SK-N-SH treated with all-trans-retinoic acid at 6 μM for 48 hours (cell line): Measurements from ENCODE around the gene MAML3.

Experiments
- ATAC-seq: fragments of 200-7000 bp; cut with Tn5 transposase; 3 replicates; pipeline ENCODE4 v1.9.1; 2020; ENCODE audit warnings: mild to moderate bottlenecking, moderate library complexity
- ARNTL ChIP-seq: fragments of 450-650 bp; formaldehyde crosslinking; IDR thresholded peaks from 2 replicates; pipeline ENCODE4 v1.5.0; 2020; ENCODE audit warnings: low read depth, mild to moderate bottlenecking, moderate library complexity, borderline replicate concordance
- BACH2 ChIP-seq: fragments of 250-450 bp; sonication (Bioruptor Pico); IDR thresholded peaks from 2 replicates; pipeline ENCODE4 v1.9.0; 2021; ENCODE audit warnings: mild to moderate bottlenecking, borderline replicate concordance
- CREB5 ChIP-seq: fragments of 250-450 bp; sonication (Bioruptor Pico); IDR thresholded peaks from 2 replicates; pipeline ENCODE4 v1.5.1; 2020; ENCODE audit warnings: low read depth, mild to moderate bottlenecking, moderate library complexity
- CSDC2 ChIP-seq: fragments of 250-450 bp; sonication (Bioruptor Pico); IDR thresholded peaks from 2 replicates; pipeline ENCODE4 v1.5.0; 2020; ENCODE audit warnings: mild to moderate bottlenecking, moderate library complexity
- CSRNP3 ChIP-seq: fragments of 250-450 bp; sonication (Bioruptor Pico); IDR thresholded peaks from 2 replicates; pipeline ENCODE4 v1.5.1; 2021; ENCODE audit warnings: mild to moderate bottlenecking, moderate library complexity
- ESRRG ChIP-seq: fragments of 250-450 bp; sonication (Bioruptor Pico); IDR thresholded peaks from 2 replicates; pipeline ENCODE4 v1.6.1; 2021; ENCODE audit warnings: mild to moderate bottlenecking
- ISL1 ChIP-seq: fragments of 250-450 bp; sonication (Bioruptor Pico); IDR thresholded peaks from 2 replicates; pipeline ENCODE4 v2.1.2; 2022; ENCODE audit warnings: mild to moderate bottlenecking, moderate library complexity
- OSR1 ChIP-seq: fragments of 250-450 bp; sonication (Bioruptor Pico); IDR thresholded peaks from 2 replicates; pipeline ENCODE4 v1.8.0; 2022; ENCODE audit warnings: moderate library complexity, mild to moderate bottlenecking, inconsistent platforms
- PATZ1 ChIP-seq: fragments of 250-450 bp; sonication (Bioruptor Pico); IDR thresholded peaks from 2 replicates; pipeline ENCODE4 v1.8.0; 2020; ENCODE audit warnings: mild to moderate bottlenecking, moderate library complexity, borderline replicate concordance
- POU6F1 ChIP-seq: fragments of 250-450 bp; sonication (Bioruptor Pico); IDR thresholded peaks from 2 replicates; pipeline ENCODE4 v1.8.0; 2021; ENCODE audit warnings: low read depth, mild to moderate bottlenecking, moderate library complexity, borderline replicate concordance
- PPARA ChIP-seq: fragments of 250-450 bp; sonication (Bioruptor Pico); IDR thresholded peaks from 2 replicates; pipeline ENCODE4 v1.5.0; 2020; ENCODE audit warnings: mild to moderate bottlenecking, borderline replicate concordance
- RARB ChIP-seq: fragments of 250-450 bp; sonication (Bioruptor Pico); IDR thresholded peaks from 2 replicates; pipeline ENCODE4 v1.8.0; 2021; ENCODE audit warnings: mild to moderate bottlenecking, moderate library complexity
- SNAI2 ChIP-seq: fragments of 250-450 bp; sonication (Bioruptor Pico); IDR thresholded peaks from 2 replicates; pipeline ENCODE4 v1.5.0; 2020; ENCODE audit warnings: mild to moderate bottlenecking, moderate library complexity
- TCF4 ChIP-seq: fragments of 250-450 bp; sonication (Bioruptor Pico); IDR thresholded peaks from 2 replicates; pipeline ENCODE4 v1.8.0; 2021; ENCODE audit warnings: mild to moderate bottlenecking, moderate library complexity, borderline replicate concordance
- TSHZ2 ChIP-seq: fragments of 250-450 bp; sonication (Bioruptor Pico); IDR thresholded peaks from 2 replicates; pipeline ENCODE4 v1.5.0; 2020; ENCODE audit warnings: mild to moderate bottlenecking, moderate library complexity
- ZC3H10 ChIP-seq: fragments of 250-450 bp; sonication (Bioruptor Pico); IDR thresholded peaks from 2 replicates; pipeline ENCODE4 v1.5.1; 2021; ENCODE audit warnings: mild to moderate bottlenecking, moderate library complexity
- ZFP3 ChIP-seq: fragments of 250-450 bp; sonication (Bioruptor Pico); IDR thresholded peaks from 2 replicates; pipeline ENCODE4 v1.5.0; 2020; ENCODE audit warnings: mild to moderate bottlenecking, moderate library complexity
- ZFP30 ChIP-seq: fragments of 450-650 bp; formaldehyde crosslinking; IDR thresholded peaks from 2 replicates; pipeline ENCODE4 v1.5.0; 2022; ENCODE audit warnings: mild to moderate bottlenecking, moderate library complexity
- ZNF565 ChIP-seq: fragments of 450-650 bp; formaldehyde crosslinking; conservative IDR thresholded peaks from 2 replicates; pipeline ENCODE4 v1.5.0; 2020; ENCODE audit warnings: low read depth, mild to moderate bottlenecking, moderate library complexity
- ZNF8 ChIP-seq: fragments of 450-650 bp; formaldehyde crosslinking; IDR thresholded peaks from 2 replicates; pipeline ENCODE4 v1.5.0; 2020; ENCODE audit warnings: mild to moderate bottlenecking, moderate library complexity

MAML3 gene

GRCh38 chr4:140057701-140058100 lies 96.3 kb downstream of the MAML3 start (continued):
- TF ChIP-seq BACH2 (CRISPR knock-in tag) (no peak), OSR1 (CRISPR knock-in tag) (no peak), ZNF8 (CRISPR knock-in tag) (no peak), ISL1 (no peak)

GRCh38 chr4:140056015-140056414 lies 98.0 kb downstream of the MAML3 start:
- no peak for ATAC-seq
- no peak for TF ChIP-seq OSR1 (CRISPR knock-in tag)
- no peak for TF ChIP-seq ESRRG
- TF ChIP-seq, all 23 proteins: peak for 0

- no peak for ATAC-seq
- TF ChIP-seq BACH2 (CRISPR knock-in tag) (no peak), RARB (CRISPR knock-in tag) (no peak), ZFP30 (CRISPR knock-in tag) (no peak)
These were observed 99.1 kb downstream of the MAML3 start for GRCh38 chr4:140054861-140055260.

GRCh38 chr4:140053185-140053584 lies 100.8 kb downstream of the MAML3 start:
- TF ChIP-seq POU6F1 (CRISPR knock-in tag) (no peak), ESRRG (no peak), ARNTL (CRISPR knock-in tag) (no peak), RARB (CRISPR knock-in tag) (no peak), TSHZ2 (CRISPR knock-in tag) (no peak), CSDC2 (CRISPR knock-in tag) (no peak), ZC3H10 (CRISPR knock-in tag) (no peak), ZFP30 (CRISPR knock-in tag) (no peak), CSRNP3 (no peak), ZFP3 (CRISPR knock-in tag) (no peak), ISL1 (no peak), ZNF565 (CRISPR knock-in tag) (no peak)
- ATAC-seq: no peak

GRCh38 chr4:140052050-140052449 lies 101.9 kb downstream of the MAML3 start:
- TF ChIP-seq BACH2 (CRISPR knock-in tag): no peak
- no peak for TF ChIP-seq ZNF565 (CRISPR knock-in tag)
- TF ChIP-seq ZFP3 (CRISPR knock-in tag): no peak
- no peak for TF ChIP-seq SNAI2 (CRISPR knock-in tag)
- TF ChIP-seq TCF4 (CRISPR knock-in tag): no peak
- no peak for TF ChIP-seq PPARA
- TF ChIP-seq CSRNP3: no peak
- no peak for TF ChIP-seq CREB5 (CRISPR knock-in tag)
- no peak for TF ChIP-seq PATZ1 (CRISPR knock-in tag)
- no peak for TF ChIP-seq ISL1
- no peak for TF ChIP-seq CSDC2 (CRISPR knock-in tag)
- no peak for TF ChIP-seq ESRRG
- TF ChIP-seq OSR1 (CRISPR knock-in tag): no peak
- TF ChIP-seq ZFP30 (CRISPR knock-in tag): no peak
- TF ChIP-seq TSHZ2 (CRISPR knock-in tag): no peak
- TF ChIP-seq ARNTL (CRISPR knock-in tag): no peak
- TF ChIP-seq, all 23 proteins: peak for 0
- ATAC-seq: peak; percentile 24; the same call in 2 of the 3 replicates
